ENCODE measurements around the gene SOWAHB.

SOWAHB gene

DNA sequence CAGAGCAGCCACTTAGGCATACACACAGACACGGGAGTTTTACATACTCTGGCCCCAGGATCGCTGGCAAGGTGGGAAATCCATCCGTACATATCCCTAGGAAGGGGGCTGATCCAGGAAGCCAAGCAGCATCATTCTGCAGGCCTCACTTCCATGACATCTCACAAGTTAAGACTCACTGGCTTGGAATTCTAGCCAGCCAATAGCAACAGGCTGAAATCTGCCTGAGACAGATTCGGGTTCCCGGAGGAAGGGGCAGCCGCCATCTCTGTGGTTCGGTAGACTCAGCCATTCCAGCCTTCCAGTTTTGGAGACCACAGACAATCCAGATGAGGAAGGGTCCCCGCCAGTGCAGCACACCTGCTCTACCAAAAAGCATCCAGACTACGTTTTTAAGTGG lies 31.3 kb downstream of the SOWAHB start:
- no peak for FAIRE-seq
- no peak for DNase-seq (ENCODE audit: insufficient read length, low spot score)
- TF ChIP-seq POU2F2 (IDR thresholded peaks at IDR 0.05; ENCODE audit: low read depth, low read length) (no peak), TAF1 (IDR thresholded peaks at IDR 0.05; ENCODE audit: low read depth, low read length) (no peak), POLR2A (IDR thresholded peaks at IDR 0.05; ENCODE audit: low read depth, low read length) (no peak), POLR2AphosphoS5 (IDR thresholded peaks at IDR 0.05; ENCODE audit: low read depth, low read length) (no peak), PAX5 (IDR thresholded peaks at IDR 0.05; ENCODE audit: insufficient read depth, low read length, severe bottlenecking) (no peak), SPI1 (IDR thresholded peaks at IDR 0.05; ENCODE audit: low read depth, low read length) (no peak)

GRCh38 chr4:76858319-76858718 lies 39.6 kb downstream of the SOWAHB start:
- FAIRE-seq (no peak), DNase-seq (ENCODE audit: insufficient read length, low spot score) (no peak)
- TF ChIP-seq POLR2A (IDR thresholded peaks at IDR 0.05; ENCODE audit: low read depth, low read length) (no peak), POLR2AphosphoS5 (IDR thresholded peaks at IDR 0.05; ENCODE audit: low read depth, low read length) (no peak), POU2F2 (IDR thresholded peaks at IDR 0.05; ENCODE audit: low read depth, low read length) (no peak), PAX5 (IDR thresholded peaks at IDR 0.05; ENCODE audit: insufficient read depth, low read length, severe bottlenecking) (no peak), TAF1 (IDR thresholded peaks at IDR 0.05; ENCODE audit: low read depth, low read length) (no peak), SPI1 (IDR thresholded peaks at IDR 0.05; ENCODE audit: low read depth, low read length) (no peak)

- TF ChIP-seq POU2F2 (IDR thresholded peaks at IDR 0.05; ENCODE audit: low read depth, low read length) (no peak), POLR2A (IDR thresholded peaks at IDR 0.05; ENCODE audit: low read depth, low read length) (no peak), TAF1 (IDR thresholded peaks at IDR 0.05; ENCODE audit: low read depth, low read length) (no peak), POLR2AphosphoS5 (IDR thresholded peaks at IDR 0.05; ENCODE audit: low read depth, low read length) (no peak), PAX5 (IDR thresholded peaks at IDR 0.05; ENCODE audit: insufficient read depth, low read length, severe bottlenecking) (no peak), SPI1 (IDR thresholded peaks at IDR 0.05; ENCODE audit: low read depth, low read length) (no peak)
- DNase-seq (ENCODE audit: insufficient read length, low spot score) (no peak), FAIRE-seq (no peak)
These were observed 40.9 kb downstream of the SOWAHB start for GRCh38 chr4:76857074-76857409.

GRCh38 chr4:76856243-76857073 lies 41.5 kb downstream of the SOWAHB start:
- FAIRE-seq (no peak), DNase-seq (ENCODE audit: insufficient read length, low spot score) (no peak)
- TF ChIP-seq PAX5 (IDR thresholded peaks at IDR 0.05; ENCODE audit: insufficient read depth, low read length, severe bottlenecking) (no peak), POLR2A (IDR thresholded peaks at IDR 0.05; ENCODE audit: low read depth, low read length) (no peak), POU2F2 (IDR thresholded peaks at IDR 0.05; ENCODE audit: low read depth, low read length) (no peak), POLR2AphosphoS5 (IDR thresholded peaks at IDR 0.05; ENCODE audit: low read depth, low read length) (no peak), SPI1 (IDR thresholded peaks at IDR 0.05; ENCODE audit: low read depth, low read length) (no peak), TAF1 (IDR thresholded peaks at IDR 0.05; ENCODE audit: low read depth, low read length) (no peak)

- FAIRE-seq (no peak), DNase-seq (ENCODE audit: insufficient read length, low spot score) (no peak)
- TF ChIP-seq TAF1 (IDR thresholded peaks at IDR 0.05; ENCODE audit: low read depth, low read length) (no peak), SPI1 (IDR thresholded peaks at IDR 0.05; ENCODE audit: low read depth, low read length) (no peak), POU2F2 (IDR thresholded peaks at IDR 0.05; ENCODE audit: low read depth, low read length) (no peak), POLR2A (IDR thresholded peaks at IDR 0.05; ENCODE audit: low read depth, low read length) (no peak), POLR2AphosphoS5 (IDR thresholded peaks at IDR 0.05; ENCODE audit: low read depth, low read length) (no peak), PAX5 (IDR thresholded peaks at IDR 0.05; ENCODE audit: insufficient read depth, low read length, severe bottlenecking) (no peak)
These were observed 43.1 kb downstream of the SOWAHB start for GRCh38 chr4:76854858-76855257.

DNA sequence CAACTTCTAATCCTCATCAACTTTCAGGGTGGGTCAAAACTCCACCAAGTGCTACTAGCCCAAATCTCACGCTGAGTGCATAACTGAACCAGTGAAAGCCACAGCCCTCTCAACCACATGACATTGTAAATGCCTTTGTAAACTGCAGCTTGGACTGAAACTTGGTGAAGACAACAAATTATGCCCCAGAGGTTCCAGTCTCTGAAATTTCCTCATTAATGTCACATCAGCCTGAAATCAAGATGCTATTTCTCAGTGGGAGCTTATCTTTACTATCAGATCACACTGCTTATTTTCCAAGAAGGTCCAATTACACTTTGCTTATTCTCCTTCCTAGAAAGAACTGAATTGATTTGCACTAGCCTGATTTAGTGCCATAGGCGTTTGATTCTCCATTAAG lies 46.6 kb downstream of the SOWAHB start:
- DNase-seq (ENCODE audit: insufficient read length, low spot score) (no peak), FAIRE-seq (no peak)
- no peak for TF ChIP-seq POLR2AphosphoS5 (IDR thresholded peaks at IDR 0.05; ENCODE audit: low read depth, low read length)
- TF ChIP-seq TAF1 (IDR thresholded peaks at IDR 0.05; ENCODE audit: low read depth, low read length), result no peak
- TF ChIP-seq SPI1 (IDR thresholded peaks at IDR 0.05; ENCODE audit: low read depth, low read length), result no peak
- TF ChIP-seq POU2F2 (IDR thresholded peaks at IDR 0.05; ENCODE audit: low read depth, low read length), result no peak
- no peak for TF ChIP-seq PAX5 (IDR thresholded peaks at IDR 0.05; ENCODE audit: insufficient read depth, low read length, severe bottlenecking)
- no peak for TF ChIP-seq POLR2A (IDR thresholded peaks at IDR 0.05; ENCODE audit: low read depth, low read length)

DNA sequence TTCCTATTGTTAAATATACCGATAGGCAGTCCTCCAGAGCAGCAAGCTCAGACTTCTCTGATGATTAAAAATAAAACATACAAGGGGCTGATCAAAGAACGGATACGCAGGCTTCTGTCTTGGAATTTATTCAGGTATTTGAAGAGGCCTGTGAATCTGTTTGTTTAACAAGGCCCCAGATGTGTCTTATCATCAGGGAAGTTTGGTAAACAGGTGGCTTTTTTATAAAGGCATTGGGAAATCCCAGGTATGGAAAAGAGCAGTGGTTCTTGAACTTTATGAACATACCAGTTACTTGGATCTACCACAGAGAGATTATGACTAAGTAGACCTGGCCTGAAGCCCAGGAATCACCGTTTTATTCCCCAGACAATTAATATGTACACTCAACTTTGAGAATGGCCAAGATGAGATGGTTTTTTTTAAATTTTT lies 47.9 kb downstream of the SOWAHB start:
- DNase-seq (ENCODE audit: insufficient read length, low spot score), result no peak
- TF ChIP-seq POLR2A (IDR thresholded peaks at IDR 0.05; ENCODE audit: low read depth, low read length) (no peak), SPI1 (IDR thresholded peaks at IDR 0.05; ENCODE audit: low read depth, low read length) (no peak), POU2F2 (IDR thresholded peaks at IDR 0.05; ENCODE audit: low read depth, low read length) (no peak), TAF1 (IDR thresholded peaks at IDR 0.05; ENCODE audit: low read depth, low read length) (no peak), PAX5 (IDR thresholded peaks at IDR 0.05; ENCODE audit: insufficient read depth, low read length, severe bottlenecking) (no peak), POLR2AphosphoS5 (IDR thresholded peaks at IDR 0.05; ENCODE audit: low read depth, low read length) (no peak)
- FAIRE-seq, result no peak
